Adrenal gland (tissue), 12 donors: ENCODE measurements around the gene ARHGEF26. TPM values are rescaled to one million over a fixed set of nuclear protein-coding genes. Genes with fewer than 3 reads are reported as not detected.

Experiments
- DNase-seq, 7 donors: peaks; one replicate each; pipeline ENCODE4 v3.0.0-alpha.2; 2019 to 2020
- H3K27ac ChIP-seq, 5 donors: fragments of 200-600 bp; sonication (generic) in 4 of 5; 1 replicate in 3 of 5; 2 replicates in 2 of 5; pipeline versions ENCODE4 v1.5.1 to v1.8.0; 2016 to 2020; ENCODE audit warnings: mild to moderate bottlenecking in 1 of 5
- H3K27me3 ChIP-seq: fragments of 200-600 bp; 2 replicates; pipeline ENCODE4 v1.8.0; 2021
- H3K36me3 ChIP-seq, 2 donors: fragments of 200-600 bp; replicated peaks in 1 of 2; 1 replicate in 1 of 2; 2 replicates in 1 of 2; pipeline versions ENCODE4 v1.5.1 to v1.8.0; 2018 to 2022
- H3K4me1 ChIP-seq, 2 donors: fragments of 200-600 bp; replicated peaks in 1 of 2; 1 replicate in 1 of 2; 2 replicates in 1 of 2; pipeline versions ENCODE4 v1.5.1 to v1.8.0; 2018 to 2021
- H3K4me3 ChIP-seq, 4 donors: fragments of 200-600 bp; sonication (generic) in 3 of 4; one replicate each; pipeline ENCODE4 v1.5.1; 2016 to 2018
- H3K9me3 ChIP-seq, 3 donors: fragments of 200-600 bp; sonication (generic) in 1 of 3; replicated peaks in 1 of 3; 1 replicate in 2 of 3; 2 replicates in 1 of 3; pipeline versions ENCODE4 v1.5.1 to v1.8.0; 2016 to 2021
- CTCF ChIP-seq, 6 experiments: fragments of 450-650 bp in 4 of 6; fragments of 200-600 bp in 2 of 6; sonication (generic) in 1 of 6; IDR thresholded peaks; 1 replicate in 5 of 6; 2 replicates in 1 of 6; pipeline versions ENCODE4 v1.5.1 to v1.8.0; 2016 to 2021; ENCODE audit warnings: antibody characterized with exemption in 6 of 6, mild to moderate bottlenecking in 2 of 6, moderate library complexity in 1 of 6
- POLR2A ChIP-seq, 2 donors: fragments of 450-650 bp; IDR thresholded peaks; one replicate each; pipeline ENCODE4 v1.6.1; 2017; ENCODE audit warnings: antibody characterized with exemption in 2 of 2, mild to moderate bottlenecking in 2 of 2, moderate library complexity in 1 of 2
- WGBS, 4 donors: extraction: QIAGEN DNeasy Blood & Tissue Kit in 2 of 4; methylation state at CpG; one replicate each; pipeline versions ENCODE4 v1.1.5 to v1.1.7; 2013 to 2017; 5-methylcytosine and 5-hydroxymethylcytosine counted together
- intact Hi-C, 2 donors: fragments of 100-400 bp; cut with DNase I; formaldehyde crosslinking; loops; one replicate each; pipeline versions ENCODE4 v1.14.1 to v1.15.0; 2022 to 2023
- polyA plus RNA-seq, 3 donors: library from polyadenylated mRNA; stranded (reverse); fragments of 200-250 nt in 2 of 3; fragments of 350-450 nt in 1 of 3; fragmentation: Illumina TruSeq in 1 of 3; extraction: RNeasy Lipid Tissue Mini Kit (QIAGEN cat#74804) in 1 of 3; gene quantifications; one replicate each; pipeline ENCODE4 v1.2.3, GENCODE V29; 2013 to 2014
- total RNA-seq, 9 donors: library from RNA; depleted of rRNA in 4 of 9; stranded (reverse); fragments of >200 nt in 4 of 9; fragments of 120-200 nt in 1 of 9; fragmentation: NEBNext Ultra II Directional in 1 of 9; extraction: Animal tissue kit (Norgen Biotek cat#: 25700) in 1 of 9; gene quantifications; one replicate each; pipeline versions ENCODE4 v1.1.0 to v1.2.4, GENCODE V29; 2013 to 2023
- donor health status: healthy with polysubstance abuse.
- donor health status: Bipolar disorder and iron deficiency.
- donor health status: DM: yes; HTN: yes; CAD: no.
- donor health status: DM: no; HTN: no; CAD: no.
- donor health status: DM: no; HTN: no; CAD: no.
- donor health status: DM: yes; HTN: yes; CAD: no.

ARHGEF26 gene
- total and polyA plus RNA-seq, 12 donors: 1.4 to 9.9 (median 3.8) TPM

GRCh38 chr3:154195620-154196356, 74.6 kb downstream of the ARHGEF26 start:
- intact Hi-C loops: no loop called here
- no peak overlapping the region for H3K27ac ChIP-seq
- no peaks in the 10 kb centered on the region for H3K4me1 ChIP-seq
- TF ChIP-seq CTCF (IDR thresholded peaks at IDR 0.05) (no peak), POLR2A (IDR thresholded peaks at IDR 0.05) (no peak)
- DNase-seq: no peak
- WGBS, 4 donors: 60 to 71% (median 65%) methylated on average over 6 of the region's 6 CpGs
- H3K36me3 ChIP-seq: peaks cover 0 to 3% of the 10 kb centered on the region in 2 donors
- no peaks in the 10 kb centered on the region for H3K27me3 ChIP-seq
- no peaks in the 10 kb centered on the region for H3K9me3 ChIP-seq
- H3K4me3 ChIP-seq: no peak overlapping the region

- no peaks in the 10 kb centered on the region for H3K36me3 ChIP-seq
- DNase-seq: no peak
- no peaks in the 10 kb centered on the region for H3K4me1 ChIP-seq
- no peaks in the 10 kb centered on the region for H3K9me3 ChIP-seq
- 64 to 75% (median 70%) methylated on average over 4 of the region's 4 CpGs for WGBS, 4 donors
- no peak overlapping the region for H3K27ac ChIP-seq
- no peaks in the 10 kb centered on the region for H3K27me3 ChIP-seq
- no peak for TF ChIP-seq CTCF (IDR thresholded peaks at IDR 0.05)
- TF ChIP-seq POLR2A (IDR thresholded peaks at IDR 0.05): no peak
- no peak overlapping the region for H3K4me3 ChIP-seq
- intact Hi-C loops: no loop called here
These were observed 76.6 kb downstream of the ARHGEF26 start for GRCh38 chr3:154197751-154198150.

GRCh38 chr3:154209499-154209898, 88.3 kb downstream of the ARHGEF26 start:
- 64 to 86% (median 80%) methylated on average over 3 to 8 of the region's 8 CpGs for WGBS, 4 donors
- intact Hi-C loops: no loop called here
- no peaks in the 10 kb centered on the region for H3K4me1 ChIP-seq
- no peaks in the 10 kb centered on the region for H3K27me3 ChIP-seq
- H3K4me3 ChIP-seq: no peak overlapping the region
- no peak for DNase-seq
- H3K9me3 ChIP-seq: no peaks in the 10 kb centered on the region
- TF ChIP-seq POLR2A (IDR thresholded peaks at IDR 0.05): no peak
- TF ChIP-seq CTCF (IDR thresholded peaks at IDR 0.05): no peak
- no peaks in the 10 kb centered on the region for H3K36me3 ChIP-seq
- H3K27ac ChIP-seq: no peak overlapping the region

- Histone ChIP-seq H3K36me3 (no peaks in the 10 kb centered on the region), H3K27ac (no peak overlapping the region), H3K9me3 (no peaks in the 10 kb centered on the region), H3K4me1 (no peaks in the 10 kb centered on the region), H3K27me3 (no peaks in the 10 kb centered on the region), H3K4me3 (no peak overlapping the region)
- WGBS, 4 donors: 67 to 92% (median 91%) methylated on average over 1 of the region's 1 CpG
- DNase-seq: no peak
- TF ChIP-seq POLR2A (IDR thresholded peaks at IDR 0.05): no peak
- TF ChIP-seq CTCF (IDR thresholded peaks at IDR 0.05): no peak
- intact Hi-C loops: no loop called here
These were observed 89.8 kb downstream of the ARHGEF26 start for GRCh38 chr3:154210986-154211385.
